Esophagus muscularis mucosa (tissue), 4 donors: ENCODE results near the gene ZNF511. TPM values are rescaled to one million over a fixed set of nuclear protein-coding genes. Genes with fewer than 3 reads are reported as not detected.

ENCODE experiments used
- DNase-seq: peaks from one replicate; pipeline ENCODE4 v3.0.0-alpha.2; 2017; ENCODE audit errors: extremely low spot score
- H3K27ac ChIP-seq, 4 donors: fragments of 200-600 bp; sonication (generic); replicated peaks in 1 of 4; 1 replicate in 3 of 4; 2 replicates in 1 of 4; pipeline ENCODE4 v1.5.1; 2016 to 2019; ENCODE audit warnings: mild to moderate bottlenecking in 1 of 4
- H3K27me3 ChIP-seq, 4 donors: fragments of 200-600 bp; sonication (generic); one replicate each; pipeline versions ENCODE4 v1.5.1 to v1.6.0; 2016 to 2019
- H3K36me3 ChIP-seq, 4 donors: fragments of 200-600 bp; sonication (generic); one replicate each; pipeline ENCODE4 v1.5.1; 2016 to 2019
- H3K4me1 ChIP-seq, 4 donors: fragments of 200-600 bp; sonication (generic); one replicate each; pipeline ENCODE4 v1.5.1; 2016 to 2019
- H3K4me3 ChIP-seq, 4 donors: fragments of 200-600 bp; sonication (generic); 1 replicate in 2 of 4; 2 replicates in 2 of 4; pipeline ENCODE4 v1.5.1; 2016 to 2019; ENCODE audit warnings: mild to moderate bottlenecking in 4 of 4, moderate library complexity in 1 of 4
- H3K9me3 ChIP-seq, 4 donors: fragments of 200-600 bp; sonication (generic); 1 replicate in 3 of 4; 2 replicates in 1 of 4; pipeline ENCODE4 v1.5.1; 2016 to 2019
- CTCF ChIP-seq, 3 experiments: fragments of 200-600 bp in 2 of 3; fragments of 450-650 bp in 1 of 3; sonication (generic) in 2 of 3; IDR thresholded peaks; one replicate each; pipeline ENCODE4 v1.5.1; 2017 to 2019; ENCODE audit warnings: antibody characterized with exemption in 3 of 3, mild to moderate bottlenecking in 2 of 3, moderate library complexity in 1 of 3
- EP300 ChIP-seq: sonication (generic); formaldehyde crosslinking; IDR thresholded peaks from one replicate; pipeline ENCODE4 v1.6.1; 2017; ENCODE audit warnings: antibody characterized with exemption
- POLR2A ChIP-seq: fragments of 450-650 bp; IDR thresholded peaks from one replicate; pipeline ENCODE4 v1.6.1; 2017; ENCODE audit warnings: antibody characterized with exemption, moderate library complexity, mild to moderate bottlenecking, low read depth
- POLR2AphosphoS5 ChIP-seq, 2 donors: sonication (generic); formaldehyde crosslinking; IDR thresholded peaks; one replicate each; pipeline ENCODE4 v1.6.1; 2017; ENCODE audit warnings: antibody characterized with exemption in 2 of 2
- WGBS: methylation state at CpG from one replicate; pipeline ENCODE4 v1.1.5; 2018; 5-methylcytosine and 5-hydroxymethylcytosine counted together
- intact Hi-C: fragments of 100-400 bp; cut with DNase I; formaldehyde crosslinking; loops from one replicate; pipeline ENCODE4 v1.15.1; 2023
- total RNA-seq, 4 donors: library from RNA; depleted of rRNA; stranded (reverse); fragments of >200 nt; gene quantifications; one replicate each; pipeline versions ENCODE4 v1.1.0 to v1.2.1, GENCODE V29; 2016

Gene ZNF511
- total RNA-seq, 4 donors from 2014 or later, result 22.9 to 34.8 (median 33.0) TPM

- Histone ChIP-seq H3K36me3 (no peaks in the 10 kb centered on the region), H3K27me3 (peaks cover 0 to 91% (median 13%) of the 10 kb centered on the region in 4 donors), H3K4me3 (no peak overlapping the region), H3K4me1 (peaks cover 0 to 4% (median 0%) of the 10 kb centered on the region in 4 donors), H3K9me3 (no peaks in the 10 kb centered on the region), H3K27ac (no peak overlapping the region)
- TF ChIP-seq EP300, result no peak
- no peak for TF ChIP-seq CTCF (IDR thresholded peaks at IDR 0.05)
- TF ChIP-seq POLR2A, result no peak
- no peak for TF ChIP-seq POLR2AphosphoS5 (IDR thresholded peaks at IDR 0.05)
- intact Hi-C loops, result no loop called here
- DNase-seq, result no peak
- 85% methylated on average over 3 of the region's 9 CpGs for WGBS
Observed at GRCh38 chr10:133349577-133350011, 40.9 kb downstream of the ZNF511 start.

GRCh38 chr10:133350283-133350949, 41.7 kb downstream of the ZNF511 start:
- H3K4me3 ChIP-seq, result no peak overlapping the region
- no peaks in the 10 kb centered on the region for H3K9me3 ChIP-seq
- DNase-seq, result no peak
- peaks cover 0 to 4% (median 0%) of the 10 kb centered on the region in 4 donors for H3K4me1 ChIP-seq
- no peak for TF ChIP-seq EP300
- no peak for TF ChIP-seq POLR2A
- TF ChIP-seq CTCF (IDR thresholded peaks at IDR 0.05), result no peak
- TF ChIP-seq POLR2AphosphoS5 (IDR thresholded peaks at IDR 0.05), result no peak
- peaks cover 0 to 2% (median 0%) of the 10 kb centered on the region in 4 donors for H3K36me3 ChIP-seq
- H3K27ac ChIP-seq, result no peak overlapping the region
- H3K27me3 ChIP-seq, result peaks cover 0 to 91% (median 13%) of the 10 kb centered on the region in 4 donors
- WGBS, result 94% methylated on average over 2 of the region's 12 CpGs
- intact Hi-C loops, result no loop called here

- no peak overlapping the region for H3K27ac ChIP-seq
- DNase-seq, result no peak
- H3K27me3 ChIP-seq, result peaks cover 0 to 91% (median 14%) of the 10 kb centered on the region in 4 donors
- H3K9me3 ChIP-seq, result no peaks in the 10 kb centered on the region
- intact Hi-C loops, result no loop called here
- H3K4me3 ChIP-seq, result no peak overlapping the region
- H3K36me3 ChIP-seq, result peaks cover 0 to 4% (median 0%) of the 10 kb centered on the region in 4 donors
- 42% methylated on average over 4 of the region's 13 CpGs for WGBS
- TF ChIP-seq EP300 (no peak), POLR2A (no peak), POLR2AphosphoS5 (IDR thresholded peaks at IDR 0.05) (no peak), CTCF (IDR thresholded peaks at IDR 0.05) (no peak)
- peaks cover 0 to 4% (median 0%) of the 10 kb centered on the region in 4 donors for H3K4me1 ChIP-seq
Observed at GRCh38 chr10:133350950-133351329, 42.2 kb downstream of the ZNF511 start.

- peaks cover 4 to 8% (median 5%) of the 10 kb centered on the region in 4 donors for H3K4me1 ChIP-seq
- no peaks in the 10 kb centered on the region for H3K9me3 ChIP-seq
- no peak overlapping the region for H3K27ac ChIP-seq
- intact Hi-C loops, result no loop called here
- peaks cover 0 to 4% (median 0%) of the 10 kb centered on the region in 4 donors for H3K36me3 ChIP-seq
- TF ChIP-seq POLR2AphosphoS5 (IDR thresholded peaks at IDR 0.05) (no peak), EP300 (no peak), POLR2A (no peak), CTCF (IDR thresholded peaks at IDR 0.05) (no peak)
- DNase-seq, result no peak
- peaks cover 0 to 91% (median 12%) of the 10 kb centered on the region in 4 donors for H3K27me3 ChIP-seq
- H3K4me3 ChIP-seq, result no peak overlapping the region
- WGBS, result 59% methylated on average over 8 of the region's 24 CpGs
Observed at GRCh38 chr10:133351408-133352318, 42.9 kb downstream of the ZNF511 start.
